ENCODE results near the gene ZNF106. TPM values are rescaled to one million over a fixed set of nuclear protein-coding genes. Genes with fewer than 3 reads are reported as not detected.

The ZNF106 gene
- total and polyA plus RNA-seq, 3 experiments from 2014 or later = 48.5 to 51.6 (median 50.0) TPM

Other genes with a start within 250 kb of the ZNF106 start
- gene GANC, start 217.9 kb downstream of the ZNF106 start, total RNA-seq = 10 to 100 TPM; 18.0 to 19.0 TPM
- 12.2 TPM for gene GANC, start 217.9 kb downstream of the ZNF106 start, polyA plus RNA-seq
- gene TMEM87A, start 217.7 kb downstream of the ZNF106 start, total RNA-seq = 10 to 100 TPM; 44.6 to 47.2 TPM
- gene TMEM87A, start 217.7 kb downstream of the ZNF106 start, polyA plus RNA-seq = 66.3 TPM
- gene CAPN3, start 131.6 kb downstream of the ZNF106 start, total RNA-seq = 1 to 10 TPM; 3.3 to 4.3 TPM
- 1.1 TPM for gene CAPN3, start 131.6 kb downstream of the ZNF106 start, polyA plus RNA-seq
- 10 to 100 TPM; 48.1 to 54.4 TPM for gene SNAP23, start 4.5 kb upstream of the ZNF106 start, total RNA-seq
- gene SNAP23, start 4.5 kb upstream of the ZNF106 start, polyA plus RNA-seq = 59.5 TPM
- gene LRRC57, start 57.7 kb upstream of the ZNF106 start, total RNA-seq = 10 to 100 TPM; 23.7 to 24.7 TPM
- 6.8 TPM for gene LRRC57, start 57.7 kb upstream of the ZNF106 start, polyA plus RNA-seq
- gene HAUS2, start 57.7 kb upstream of the ZNF106 start, total RNA-seq = 10 to 100 TPM; 56.7 to 56.8 TPM
- gene HAUS2, start 57.7 kb upstream of the ZNF106 start, polyA plus RNA-seq = 33.4 TPM
- 1 to 10 TPM; 6.5 to 7.6 TPM for gene STARD9, start 84.5 kb upstream of the ZNF106 start, total RNA-seq
- 1.3 TPM for gene STARD9, start 84.5 kb upstream of the ZNF106 start, polyA plus RNA-seq
- 10 to 100 TPM; 24.7 to 24.8 TPM for gene CDAN1, start 246.0 kb upstream of the ZNF106 start, total RNA-seq
- 11.2 TPM for gene CDAN1, start 246.0 kb upstream of the ZNF106 start, polyA plus RNA-seq